Erythroblast (primary cell): ENCODE measurements around the gene PAWR.

ENCODE experiments used
- GATA1 ChIP-seq: IDR thresholded peaks from 2 replicates; pipeline ENCODE4 v1.6.1; 2011; ENCODE audit warnings: low read depth, mild to moderate bottlenecking, control low read depth, low read length, moderate library complexity
- POLR2A ChIP-seq: IDR thresholded peaks from 2 replicates; pipeline ENCODE4 v1.6.1; 2011; ENCODE audit warnings: mild to moderate bottlenecking, low read length

GRCh38 chr12:79558924-79559469 lies 131.8 kb downstream of the PAWR start:
- TF ChIP-seq POLR2A (no peak), GATA1 (no peak)
